Measurements from ENCODE around the gene SHISA5.

DNA sequence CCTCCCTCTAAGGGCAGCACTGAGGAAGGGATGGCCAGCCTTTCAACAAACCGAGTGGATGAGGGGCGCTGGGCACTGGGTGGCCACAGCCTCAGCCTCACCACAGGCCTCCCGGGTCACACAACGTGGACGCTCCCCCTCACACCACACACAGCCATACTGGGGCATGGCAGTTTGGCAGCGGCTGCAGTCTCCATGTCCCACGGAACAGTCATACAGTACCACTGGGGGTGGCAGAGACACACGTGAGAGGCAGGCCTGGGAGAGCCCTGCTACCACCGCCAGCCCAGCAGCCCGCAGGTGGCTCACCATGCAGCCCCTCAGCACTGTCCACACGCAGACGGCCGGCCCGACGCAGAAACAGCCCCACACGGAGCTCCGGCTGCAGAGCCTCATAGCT, 85.8 kb downstream of the SHISA5 start:
- TF ChIP-seq CTCF (IDR thresholded peaks at IDR 0.05; ENCODE audit: low read depth, low read length, missing input control) (no peak), RXRA (IDR thresholded peaks at IDR 0.05) (no peak), TAF1 (conservative IDR thresholded peaks at IDR 0.05) (no peak), ZBTB33 (IDR thresholded peaks at IDR 0.05) (no peak), JUND (IDR thresholded peaks at IDR 0.05) (no peak), NR2F2 (IDR thresholded peaks at IDR 0.05) (no peak)
- TF ChIP-seq, protein P1, sequence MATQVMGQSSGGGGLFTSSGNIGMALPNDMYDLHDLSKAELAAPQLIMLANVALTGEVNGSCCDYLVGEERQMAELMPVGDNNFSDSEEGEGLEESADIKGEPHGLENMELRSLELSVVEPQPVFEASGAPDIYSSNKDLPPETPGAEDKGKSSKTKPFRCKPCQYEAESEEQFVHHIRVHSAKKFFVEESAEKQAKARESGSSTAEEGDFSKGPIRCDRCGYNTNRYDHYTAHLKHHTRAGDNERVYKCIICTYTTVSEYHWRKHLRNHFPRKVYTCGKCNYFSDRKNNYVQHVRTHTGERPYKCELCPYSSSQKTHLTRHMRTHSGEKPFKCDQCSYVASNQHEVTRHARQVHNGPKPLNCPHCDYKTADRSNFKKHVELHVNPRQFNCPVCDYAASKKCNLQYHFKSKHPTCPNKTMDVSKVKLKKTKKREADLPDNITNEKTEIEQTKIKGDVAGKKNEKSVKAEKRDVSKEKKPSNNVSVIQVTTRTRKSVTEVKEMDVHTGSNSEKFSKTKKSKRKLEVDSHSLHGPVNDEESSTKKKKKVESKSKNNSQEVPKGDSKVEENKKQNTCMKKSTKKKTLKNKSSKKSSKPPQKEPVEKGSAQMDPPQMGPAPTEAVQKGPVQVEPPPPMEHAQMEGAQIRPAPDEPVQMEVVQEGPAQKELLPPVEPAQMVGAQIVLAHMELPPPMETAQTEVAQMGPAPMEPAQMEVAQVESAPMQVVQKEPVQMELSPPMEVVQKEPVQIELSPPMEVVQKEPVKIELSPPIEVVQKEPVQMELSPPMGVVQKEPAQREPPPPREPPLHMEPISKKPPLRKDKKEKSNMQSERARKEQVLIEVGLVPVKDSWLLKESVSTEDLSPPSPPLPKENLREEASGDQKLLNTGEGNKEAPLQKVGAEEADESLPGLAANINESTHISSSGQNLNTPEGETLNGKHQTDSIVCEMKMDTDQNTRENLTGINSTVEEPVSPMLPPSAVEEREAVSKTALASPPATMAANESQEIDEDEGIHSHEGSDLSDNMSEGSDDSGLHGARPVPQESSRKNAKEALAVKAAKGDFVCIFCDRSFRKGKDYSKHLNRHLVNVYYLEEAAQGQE (IDR thresholded peaks at IDR 0.05) = no peak
- TF ChIP-seq, protein P2, sequence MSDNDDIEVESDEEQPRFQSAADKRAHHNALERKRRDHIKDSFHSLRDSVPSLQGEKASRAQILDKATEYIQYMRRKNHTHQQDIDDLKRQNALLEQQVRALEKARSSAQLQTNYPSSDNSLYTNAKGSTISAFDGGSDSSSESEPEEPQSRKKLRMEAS (IDR thresholded peaks at IDR 0.05) = no peak
